NB4 (cell line): ENCODE measurements around the gene LACTB.

Experiments used
- DNase-seq: peaks from one replicate; pipeline ENCODE4 v3.0.0; 2010; ENCODE audit warnings: low read depth
- H3K4me3 ChIP-seq: one replicate; pipeline ENCODE4 v1.5.1; 2011; ENCODE audit warnings: mild to moderate bottlenecking, low read depth, low read length, moderate library complexity
- MAX ChIP-seq: IDR thresholded peaks from 2 replicates; pipeline ENCODE4 v1.6.1; 2011; ENCODE audit warnings: low read depth, low read length
- MYC ChIP-seq: IDR thresholded peaks from 2 replicates; pipeline ENCODE4 v1.6.1; 2011; ENCODE audit warnings: low read depth, low read length
- POLR2A ChIP-seq: IDR thresholded peaks from 2 replicates; pipeline ENCODE4 v1.6.1; 2011; ENCODE audit warnings: mild to moderate bottlenecking; ENCODE audit not compliant: insufficient read length; ENCODE audit errors: extremely low read depth
- TF ChIP-seq, protein P1 (sequence below): IDR thresholded peaks from one replicate; pipeline ENCODE4 v1.5.1; 2012; ENCODE audit warnings: low read depth, low read length

The LACTB gene

GRCh38 chr15:63176302-63176701, 54.6 kb downstream of the LACTB start:
- no peak overlapping the region for H3K4me3 ChIP-seq
- TF ChIP-seq, protein P1, sequence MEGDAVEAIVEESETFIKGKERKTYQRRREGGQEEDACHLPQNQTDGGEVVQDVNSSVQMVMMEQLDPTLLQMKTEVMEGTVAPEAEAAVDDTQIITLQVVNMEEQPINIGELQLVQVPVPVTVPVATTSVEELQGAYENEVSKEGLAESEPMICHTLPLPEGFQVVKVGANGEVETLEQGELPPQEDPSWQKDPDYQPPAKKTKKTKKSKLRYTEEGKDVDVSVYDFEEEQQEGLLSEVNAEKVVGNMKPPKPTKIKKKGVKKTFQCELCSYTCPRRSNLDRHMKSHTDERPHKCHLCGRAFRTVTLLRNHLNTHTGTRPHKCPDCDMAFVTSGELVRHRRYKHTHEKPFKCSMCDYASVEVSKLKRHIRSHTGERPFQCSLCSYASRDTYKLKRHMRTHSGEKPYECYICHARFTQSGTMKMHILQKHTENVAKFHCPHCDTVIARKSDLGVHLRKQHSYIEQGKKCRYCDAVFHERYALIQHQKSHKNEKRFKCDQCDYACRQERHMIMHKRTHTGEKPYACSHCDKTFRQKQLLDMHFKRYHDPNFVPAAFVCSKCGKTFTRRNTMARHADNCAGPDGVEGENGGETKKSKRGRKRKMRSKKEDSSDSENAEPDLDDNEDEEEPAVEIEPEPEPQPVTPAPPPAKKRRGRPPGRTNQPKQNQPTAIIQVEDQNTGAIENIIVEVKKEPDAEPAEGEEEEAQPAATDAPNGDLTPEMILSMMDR, result no peak
- no peak for TF ChIP-seq POLR2A
- no peak for TF ChIP-seq MYC
- TF ChIP-seq MAX, result no peak
- no peak for DNase-seq

DNA sequence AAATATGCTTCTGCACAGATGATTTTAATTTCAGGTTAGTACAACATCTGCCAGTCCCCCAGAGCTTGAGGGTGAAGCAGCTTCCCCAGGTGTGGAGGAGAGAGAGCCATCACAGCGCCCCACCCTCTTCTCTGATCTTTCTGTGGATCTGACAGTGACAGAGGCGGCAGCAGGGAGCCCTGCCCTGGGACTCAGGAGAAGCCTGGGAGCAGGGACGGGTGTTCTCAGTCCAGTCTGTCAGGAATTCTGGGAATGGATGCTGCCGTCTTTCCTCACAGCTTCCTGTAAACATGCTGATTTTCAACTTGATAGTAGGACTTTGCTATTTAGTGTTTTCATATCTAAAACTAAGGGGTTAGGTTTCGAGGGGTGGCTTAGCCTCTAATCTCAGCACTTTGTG, 56.4 kb downstream of the LACTB start:
- H3K4me3 ChIP-seq, result no peak overlapping the region

GRCh38 chr15:63180746-63181145, 59.1 kb downstream of the LACTB start:
- TF ChIP-seq POLR2A (no peak), MAX (no peak), MYC (no peak)
- TF ChIP-seq, protein P1, result no peak
- no peak for DNase-seq
- H3K4me3 ChIP-seq, result no peak overlapping the region

More for the DNA sequence above, 56.4 kb downstream of the LACTB start:
- DNase-seq, result no peak
- TF ChIP-seq MYC, result no peak
- TF ChIP-seq, protein P1, result no peak

DNA sequence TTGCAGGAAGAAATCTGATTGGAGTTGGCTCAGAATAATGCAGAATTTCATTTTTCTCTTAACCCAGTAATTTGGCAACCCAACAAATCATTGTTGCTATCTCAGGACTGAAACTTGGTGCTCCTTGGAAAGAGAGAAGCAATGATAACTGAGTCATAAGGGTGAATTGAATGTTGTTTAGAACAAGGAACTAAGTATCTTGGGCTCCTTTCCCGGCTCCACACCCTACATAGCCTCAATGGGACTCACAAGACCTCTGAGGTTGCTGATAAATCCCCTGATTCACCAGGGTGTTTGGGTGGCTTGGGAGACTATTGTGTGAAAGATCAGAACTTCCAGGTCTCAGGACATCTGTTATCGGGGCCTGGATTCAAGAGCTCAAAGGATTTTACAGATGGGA, 60.0 kb downstream of the LACTB start:
- no peak overlapping the region for H3K4me3 ChIP-seq
- DNase-seq, result no peak
- TF ChIP-seq MYC, result no peak
- TF ChIP-seq, protein P1, result no peak
- TF ChIP-seq POLR2A, result no peak
- TF ChIP-seq MAX, result no peak

- H3K4me3 ChIP-seq, result no peak overlapping the region
- no peak for DNase-seq
- TF ChIP-seq MAX (no peak), MYC (no peak), POLR2A (no peak)
- TF ChIP-seq, protein P1, result no peak
Observed at GRCh38 chr15:63185206-63185605, 63.5 kb downstream of the LACTB start.

- TF ChIP-seq MYC (no peak), POLR2A (no peak), MAX (no peak)
- TF ChIP-seq, protein P1, result no peak
- H3K4me3 ChIP-seq, result no peak overlapping the region
- no peak for DNase-seq
Observed at GRCh38 chr15:63186065-63186464, 64.4 kb downstream of the LACTB start.
